GM20000 (cell line): ENCODE results near the gene ZFYVE9.

Experiments
- DNase-seq: peaks from one replicate; pipeline ENCODE4 v3.0.0; 2012; ENCODE audit warnings: low spot score
- CTCF ChIP-seq: IDR thresholded peaks from 2 replicates; pipeline ENCODE4 v1.5.1; 2012; ENCODE audit warnings: mild to moderate bottlenecking, control low read depth; ENCODE audit errors: extremely low read depth, missing control alignments

ZFYVE9 gene

GRCh38 chr1:52332411-52332810 lies 190.5 kb downstream of the ZFYVE9 start:
- DNase-seq: no peak
- TF ChIP-seq CTCF: no peak

DNA sequence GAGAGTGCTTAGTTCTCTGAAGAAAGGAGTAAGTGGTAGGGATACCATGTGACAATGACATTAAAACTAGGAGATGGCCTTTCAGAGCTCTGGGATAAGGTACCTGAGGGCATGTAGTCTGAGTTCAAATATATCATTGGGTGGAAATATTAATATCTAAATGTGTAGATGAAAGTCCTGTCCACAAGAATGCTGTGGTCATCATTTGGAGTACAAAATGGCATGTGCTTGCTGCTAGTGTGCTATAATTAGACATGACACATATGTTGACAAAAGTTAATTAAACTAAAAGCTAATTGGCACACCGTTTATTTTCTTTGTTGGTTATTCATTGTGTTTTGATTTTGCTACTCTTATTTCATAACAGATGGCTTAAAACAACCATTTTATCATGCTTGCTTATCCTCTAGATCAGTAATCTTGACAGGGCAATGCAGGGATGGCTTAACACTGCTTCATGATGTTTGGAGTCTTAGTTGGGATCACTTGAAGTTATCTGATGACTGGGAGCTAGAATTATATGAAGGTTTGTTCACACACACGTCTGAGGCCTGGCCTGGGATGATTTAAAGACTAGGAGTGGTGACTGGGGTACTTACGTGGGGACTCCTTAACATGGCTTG lies 193.1 kb downstream of the ZFYVE9 start:
- no peak for DNase-seq
- TF ChIP-seq CTCF: no peak

DNA sequence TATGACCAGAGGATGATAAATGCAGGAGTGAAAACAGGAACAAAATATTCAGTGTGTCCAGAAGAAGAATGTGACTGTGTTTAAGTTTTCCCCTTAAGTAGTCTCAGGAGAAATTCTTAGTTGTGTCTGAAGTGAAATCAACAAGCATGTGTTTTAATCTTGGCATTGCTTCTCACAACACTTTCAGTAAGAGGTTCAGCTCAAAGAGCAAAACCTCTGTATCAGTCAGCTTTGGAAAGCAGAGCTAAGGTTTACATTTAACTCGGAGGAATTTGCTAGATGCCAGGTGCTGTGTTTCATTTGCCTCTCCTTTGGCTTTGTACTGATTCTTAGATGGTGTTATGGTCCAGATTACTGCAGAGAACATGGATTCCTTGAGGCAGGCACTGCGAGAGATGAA lies 195.6 kb downstream of the ZFYVE9 start:
- TF ChIP-seq CTCF: no peak
- DNase-seq: no peak

DNA sequence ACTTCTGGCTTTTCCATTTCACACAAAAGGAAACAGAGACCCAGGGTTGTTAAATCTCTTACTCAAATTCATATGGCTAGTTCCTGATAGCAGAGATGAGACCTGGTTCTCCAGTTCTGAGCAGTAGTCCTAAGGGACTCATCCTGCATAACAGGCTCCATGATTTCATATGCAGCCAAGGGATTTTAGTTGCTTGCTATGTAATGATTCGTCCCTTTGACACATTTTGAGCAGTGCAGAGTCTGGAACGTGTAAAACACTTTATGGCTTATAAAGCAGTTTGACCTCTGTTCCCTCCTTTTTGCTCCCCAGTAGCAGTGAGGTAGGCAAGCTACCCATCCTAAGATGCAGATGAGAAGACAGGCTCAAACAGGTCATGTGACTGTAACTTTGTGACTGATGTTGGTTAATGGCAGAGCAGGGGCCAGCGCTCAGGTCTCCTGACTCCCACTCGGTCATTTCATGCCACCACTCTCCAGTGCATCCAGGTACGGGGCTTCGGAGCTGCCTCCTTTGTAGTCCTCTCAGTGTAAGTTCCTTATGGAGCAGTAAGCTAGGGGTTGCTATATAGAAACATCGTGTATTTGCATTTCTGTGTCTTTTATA lies 199.9 kb downstream of the ZFYVE9 start:
- DNase-seq: no peak

DNA sequence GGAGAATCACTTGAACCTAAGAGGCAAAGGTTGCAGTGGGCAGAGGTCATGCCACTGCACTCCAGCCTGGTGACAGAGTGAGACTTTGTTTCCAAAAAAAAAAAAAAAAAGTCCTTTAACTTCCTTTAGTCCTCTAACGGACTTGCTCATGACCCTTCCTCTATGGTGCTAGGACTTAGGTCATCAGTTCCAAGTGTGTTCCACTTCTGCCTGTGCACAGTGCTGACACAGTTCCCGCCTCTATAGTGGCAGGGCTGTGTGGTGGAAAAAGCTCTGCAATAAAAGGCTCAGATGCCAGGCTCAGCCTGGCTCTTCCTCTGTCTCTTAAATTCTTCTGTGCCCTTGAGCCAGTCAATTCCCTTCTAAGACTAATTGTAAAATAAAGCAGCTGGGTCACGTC lies 202.1 kb downstream of the ZFYVE9 start:
- TF ChIP-seq CTCF: no peak

More for the DNA sequence above, 199.9 kb downstream of the ZFYVE9 start:
- no peak for TF ChIP-seq CTCF

GRCh38 chr1:52345252-52345651 lies 203.4 kb downstream of the ZFYVE9 start:
- TF ChIP-seq CTCF: no peak
- no peak for DNase-seq

More for the DNA sequence above, 202.1 kb downstream of the ZFYVE9 start:
- DNase-seq: no peak

DNA sequence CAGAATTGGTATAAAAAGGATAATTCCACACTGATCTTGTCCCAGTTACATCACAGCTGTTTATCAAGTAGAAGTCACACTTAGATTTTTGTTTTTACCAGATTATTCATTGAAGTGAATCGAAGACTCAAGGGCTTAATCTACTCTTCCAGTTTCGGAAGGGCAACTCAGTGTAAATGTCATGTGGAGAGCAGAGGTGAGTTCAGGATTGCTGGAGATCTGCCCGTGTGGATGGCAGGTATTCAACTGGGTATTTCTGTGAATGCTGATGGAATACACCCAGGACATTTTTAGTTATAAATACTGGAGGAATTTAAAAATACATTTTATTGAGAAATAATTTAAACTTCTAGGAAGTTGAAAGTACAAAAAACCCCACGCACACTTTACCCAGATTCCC lies 204.8 kb downstream of the ZFYVE9 start:
- no peak for DNase-seq
- TF ChIP-seq CTCF: no peak
